NCI-H1092 (cell line): ENCODE results near the gene IL10RB.
"Not testable (repeated sequence)": the region's sequence is repeated elsewhere in the genome, so short reads cannot be mapped to it uniquely, and the experiment has no call there.

ENCODE experiments used
- DNase-seq: peaks from one replicate; lab custom pipeline; 2025; lab: John Stamatoyannopoulos, UW

Gene IL10RB

GRCh38 chr21:33241846-33242245, 24.3 kb upstream of the IL10RB start:
- DNase-seq, result no peak

- DNase-seq, result not testable (repeated sequence)
Measured at GRCh38 chr21:33242846-33243245, 23.3 kb upstream of the IL10RB start.

- DNase-seq, result no peak
Measured at GRCh38 chr21:33244082-33244778, 21.9 kb upstream of the IL10RB start.

- no peak for DNase-seq
Measured at GRCh38 chr21:33244779-33245105, 21.4 kb upstream of the IL10RB start.

GRCh38 chr21:33245289-33245918, 20.8 kb upstream of the IL10RB start:
- no peak for DNase-seq

GRCh38 chr21:33246506-33246905, 19.7 kb upstream of the IL10RB start:
- no peak for DNase-seq

- no peak for DNase-seq
Measured at GRCh38 chr21:33246963-33247362, 19.2 kb upstream of the IL10RB start.

- DNase-seq, result no peak
Measured at GRCh38 chr21:33247599-33247998, 18.6 kb upstream of the IL10RB start.

- no peak for DNase-seq
Measured at GRCh38 chr21:33249331-33250002, 16.7 kb upstream of the IL10RB start.

GRCh38 chr21:33251119-33251518, 15.0 kb upstream of the IL10RB start:
- DNase-seq, result no peak

GRCh38 chr21:33253382-33253781, 12.8 kb upstream of the IL10RB start:
- DNase-seq, result not testable (repeated sequence)

- no peak for DNase-seq
Measured at GRCh38 chr21:33254766-33255165, 11.4 kb upstream of the IL10RB start.

GRCh38 chr21:33255404-33255803, 10.8 kb upstream of the IL10RB start:
- no peak for DNase-seq

GRCh38 chr21:33256019-33256418, 10.1 kb upstream of the IL10RB start:
- DNase-seq, result no peak

GRCh38 chr21:33257094-33257803, 8.9 kb upstream of the IL10RB start:
- DNase-seq, result no peak

- DNase-seq, result no peak
Measured at GRCh38 chr21:33258475-33258874, 7.7 kb upstream of the IL10RB start.

- DNase-seq, result no peak
Measured at GRCh38 chr21:33259428-33259827, 6.7 kb upstream of the IL10RB start.

GRCh38 chr21:33259995-33260394, 6.2 kb upstream of the IL10RB start:
- DNase-seq, result no peak

- no peak for DNase-seq
Measured at GRCh38 chr21:33261635-33262034, 4.5 kb upstream of the IL10RB start.

- DNase-seq, result no peak
Measured at GRCh38 chr21:33262921-33263320, 3.2 kb upstream of the IL10RB start.

- DNase-seq, result no peak
Measured at GRCh38 chr21:33264561-33264960, 1.6 kb upstream of the IL10RB start.

GRCh38 chr21:33265664-33266049, 510 bp upstream of the IL10RB start:
- DNase-seq, result no peak

GRCh38 chr21:33266789-33267135, 595 bp downstream of the IL10RB start:
- DNase-seq, result no peak
